ENCODE measurements around the gene KATNBL1.
"Not testable (repeated sequence)": the region's sequence is repeated elsewhere in the genome, so short reads cannot be mapped to it uniquely, and the experiment has no call there.

KATNBL1 gene

DNA sequence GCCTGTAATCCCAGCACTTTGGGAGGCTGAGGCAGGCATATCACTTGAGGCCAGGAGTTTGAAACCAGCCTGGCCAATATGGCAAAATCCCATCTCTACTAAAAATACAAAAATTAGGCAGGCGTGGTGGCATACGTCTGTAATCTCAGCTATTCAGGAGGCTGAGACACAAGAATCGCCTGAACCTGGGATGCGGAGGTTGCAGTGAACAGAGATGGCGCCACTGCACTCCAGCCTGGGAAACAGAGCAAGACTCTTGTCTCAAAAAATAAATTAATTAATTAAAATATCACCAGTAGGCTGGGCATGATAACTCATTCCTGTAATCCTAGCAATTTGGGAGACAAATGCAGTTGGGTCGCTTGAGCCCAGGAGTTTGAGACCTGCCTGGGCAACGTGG is 16.6 kb downstream of the KATNBL1 start:
- not testable (repeated sequence) for DNase-seq (ENCODE audit: low read depth)

DNA sequence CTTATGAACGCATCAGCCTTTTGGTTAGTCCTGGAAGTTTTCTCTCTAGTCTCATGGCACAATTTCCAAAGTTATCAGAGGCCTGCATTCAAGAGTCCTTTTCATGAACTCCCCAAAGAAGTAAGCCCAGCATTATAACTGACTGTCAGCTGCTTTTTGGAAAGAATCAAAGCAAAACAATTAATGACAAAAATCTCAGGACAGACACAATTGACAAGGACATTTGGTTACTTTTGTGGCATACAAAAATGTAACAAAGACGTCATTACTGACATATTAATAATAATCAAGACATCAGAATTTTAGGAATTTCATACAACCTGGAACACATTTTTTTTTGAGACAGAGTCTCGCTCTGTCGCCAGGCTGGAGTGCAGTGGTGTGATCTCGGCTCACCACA is 21.2 kb downstream of the KATNBL1 start:
- no peak for DNase-seq (ENCODE audit: low read depth)

DNA sequence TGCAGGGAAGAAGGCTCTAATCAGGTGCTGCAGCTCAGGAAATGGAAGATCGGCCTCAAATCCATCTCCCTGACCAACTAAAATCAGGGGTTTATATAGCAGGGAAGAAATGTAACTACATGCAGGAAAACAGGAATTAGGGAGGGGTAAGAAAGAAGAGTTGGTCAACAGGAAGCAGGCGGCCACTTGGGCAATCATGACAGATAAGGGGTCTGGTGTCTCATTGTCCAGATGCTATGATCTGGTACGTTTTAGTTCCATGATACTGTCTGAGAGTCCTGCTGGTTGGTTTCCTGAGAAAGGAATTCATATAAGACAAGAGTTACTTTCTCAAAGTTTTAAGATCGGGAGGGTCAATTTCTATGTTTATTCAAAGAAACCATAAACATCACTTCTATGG is 24.2 kb downstream of the KATNBL1 start:
- no peak for DNase-seq (ENCODE audit: low read depth)

DNA sequence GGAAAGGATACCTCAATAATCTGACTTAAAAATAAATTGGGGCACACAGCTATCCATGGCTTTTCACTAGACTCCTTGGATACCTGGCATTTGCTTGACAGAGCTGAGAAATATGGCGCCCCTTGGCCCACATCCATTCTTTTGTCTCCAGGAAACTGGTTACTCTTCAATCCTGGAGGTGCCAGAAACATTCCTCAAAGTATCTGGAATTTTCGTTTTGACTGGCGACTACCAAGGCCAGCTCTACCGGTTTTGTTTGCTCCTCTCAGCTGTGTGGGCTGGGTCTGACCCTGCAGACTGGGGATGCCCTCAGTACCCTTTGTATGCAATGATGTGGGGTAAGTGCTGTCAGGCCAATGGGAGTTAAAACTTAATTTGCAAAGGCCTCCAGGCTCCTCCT is 27.0 kb downstream of the KATNBL1 start:
- DNase-seq (ENCODE audit: low read depth): no peak

DNA sequence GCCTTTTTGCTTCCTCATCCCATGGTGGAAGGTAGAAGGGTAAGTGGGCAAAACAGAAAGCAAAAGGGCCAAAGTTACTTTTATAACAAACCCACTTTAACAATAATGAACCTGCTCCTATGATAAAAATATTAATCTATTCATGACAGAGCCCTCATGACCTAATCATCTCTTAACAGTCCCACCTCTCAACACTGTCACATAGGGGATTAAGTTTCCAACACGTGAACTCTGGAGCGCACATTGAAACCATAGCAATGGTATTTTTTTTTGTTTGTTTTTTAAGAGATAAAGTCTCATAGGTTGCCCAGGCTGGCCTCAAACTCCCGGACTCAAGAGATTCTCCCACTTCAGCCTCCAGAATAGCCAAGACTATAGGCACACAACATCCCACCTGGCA is 30.7 kb downstream of the KATNBL1 start:
- no peak for DNase-seq (ENCODE audit: low read depth)

DNA sequence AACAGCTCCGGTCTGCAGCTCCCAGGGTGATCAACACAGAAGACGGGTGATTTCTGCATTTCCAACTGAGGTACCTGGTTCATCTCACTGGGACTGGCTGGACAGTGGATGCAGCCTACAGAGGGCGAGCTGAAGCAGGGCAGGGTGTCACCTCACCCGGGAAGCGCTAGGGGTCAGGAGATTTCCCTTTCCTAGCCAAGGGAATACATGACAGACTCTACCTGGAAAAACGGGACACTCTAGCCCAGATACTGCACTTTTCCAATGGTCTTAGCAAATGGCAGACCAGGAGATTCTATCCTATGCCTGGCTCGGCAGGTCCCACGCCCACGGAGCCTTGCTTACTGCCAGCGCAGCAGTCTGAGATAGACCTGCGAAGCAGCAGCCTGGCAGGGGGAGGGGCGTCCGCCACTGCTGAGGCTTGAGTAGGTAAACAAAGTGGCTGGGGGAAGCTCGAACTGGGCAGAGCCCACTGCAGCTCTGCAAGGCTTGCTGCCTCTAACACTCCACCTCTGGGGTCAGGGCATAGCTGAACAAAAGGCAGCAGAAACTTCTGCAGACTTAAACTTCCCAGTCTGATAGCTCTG is 43.8 kb downstream of the KATNBL1 start:
- DNase-seq (ENCODE audit: low read depth): not testable (repeated sequence)

DNA sequence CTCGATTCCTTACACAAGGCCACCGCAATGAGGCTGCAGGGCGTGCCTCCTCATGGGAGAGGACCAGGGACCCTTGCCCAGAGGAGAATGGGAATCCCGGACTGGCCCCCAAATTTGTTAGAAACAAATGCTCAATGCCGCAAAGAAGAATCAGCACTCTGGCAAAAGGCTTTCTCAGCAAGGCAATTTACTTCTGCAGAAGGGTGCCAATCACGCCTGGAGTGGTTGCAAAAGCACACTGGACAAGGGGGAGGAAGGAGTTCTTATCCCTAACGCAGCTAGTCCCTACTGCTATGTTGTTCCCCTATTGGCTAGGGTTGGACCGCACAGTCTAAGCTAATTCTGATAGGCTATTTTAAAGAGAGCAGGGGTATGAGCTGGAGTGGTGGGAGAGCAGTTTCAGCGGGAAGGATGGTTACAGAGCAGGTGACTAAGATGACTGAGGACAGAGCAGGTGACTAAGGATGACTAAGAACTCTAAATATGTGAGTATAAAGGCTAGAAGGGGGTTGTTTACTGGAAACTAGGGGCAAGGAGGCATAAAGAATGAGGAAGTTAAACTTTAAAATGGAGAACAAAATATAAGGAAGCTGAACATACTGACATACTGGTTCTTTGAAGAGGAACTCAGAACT is 48.5 kb downstream of the KATNBL1 start:
- no peak for DNase-seq (ENCODE audit: low read depth)

DNA sequence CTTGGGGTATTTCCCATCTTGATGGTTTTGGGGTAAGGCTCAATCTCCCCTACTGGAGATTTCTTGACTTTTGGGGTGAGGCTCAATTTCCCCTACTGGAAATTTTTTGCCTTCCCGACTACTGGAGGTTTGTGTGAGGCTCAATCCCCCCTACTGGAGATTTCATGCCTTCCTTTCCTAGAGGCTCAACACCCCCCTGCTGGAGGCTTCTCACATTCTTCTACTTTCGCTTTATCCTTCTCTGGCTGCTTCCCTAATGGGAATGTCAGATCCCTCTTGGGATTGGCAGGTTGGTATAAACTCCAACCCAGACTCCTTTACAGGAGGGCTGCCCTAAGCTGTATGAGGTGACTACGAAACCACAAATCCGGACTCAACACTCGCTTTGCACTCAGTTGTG is 49.2 kb downstream of the KATNBL1 start:
- no peak for DNase-seq (ENCODE audit: low read depth)

DNA sequence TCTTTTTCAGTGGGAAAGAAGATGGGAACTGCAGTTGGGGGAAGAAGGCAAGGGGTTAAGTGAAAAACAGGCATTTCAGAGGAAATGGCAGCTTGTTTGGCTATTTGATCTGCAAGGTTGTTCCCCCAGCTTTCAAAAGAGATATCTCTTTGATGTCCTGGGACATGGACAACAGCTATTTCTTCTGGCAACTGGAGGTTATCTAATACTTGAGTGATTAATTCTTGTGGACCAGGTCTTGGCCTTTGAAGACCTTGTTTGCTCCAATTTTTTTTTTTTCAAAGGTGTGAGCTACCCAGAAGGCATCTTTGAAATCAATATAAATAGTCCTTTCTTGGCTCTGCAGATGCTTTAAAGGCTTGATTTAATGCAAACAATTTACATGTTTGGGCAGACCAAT is 51.5 kb downstream of the KATNBL1 start:
- no peak for DNase-seq (ENCODE audit: low read depth)

DNA sequence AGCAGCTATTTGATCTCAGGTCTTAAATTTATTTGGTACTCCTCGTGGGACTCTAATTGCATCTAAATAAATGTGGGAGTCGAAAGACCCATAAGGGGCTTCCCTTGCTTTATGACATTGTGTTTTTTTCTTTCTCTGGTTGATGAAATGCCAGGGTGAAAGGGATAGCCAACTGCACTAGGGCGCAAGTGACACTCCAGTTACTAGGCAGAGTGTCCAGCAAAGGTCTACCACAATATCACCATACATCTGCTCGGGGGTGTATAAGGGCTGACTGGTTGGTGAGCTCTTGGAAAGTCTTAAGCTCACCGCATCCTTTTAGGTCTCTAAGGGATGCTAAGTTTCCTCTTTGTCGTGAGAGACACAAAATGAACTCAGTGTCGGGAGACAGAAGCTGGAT is 54.0 kb downstream of the KATNBL1 start:
- no peak for DNase-seq (ENCODE audit: low read depth)

DNA sequence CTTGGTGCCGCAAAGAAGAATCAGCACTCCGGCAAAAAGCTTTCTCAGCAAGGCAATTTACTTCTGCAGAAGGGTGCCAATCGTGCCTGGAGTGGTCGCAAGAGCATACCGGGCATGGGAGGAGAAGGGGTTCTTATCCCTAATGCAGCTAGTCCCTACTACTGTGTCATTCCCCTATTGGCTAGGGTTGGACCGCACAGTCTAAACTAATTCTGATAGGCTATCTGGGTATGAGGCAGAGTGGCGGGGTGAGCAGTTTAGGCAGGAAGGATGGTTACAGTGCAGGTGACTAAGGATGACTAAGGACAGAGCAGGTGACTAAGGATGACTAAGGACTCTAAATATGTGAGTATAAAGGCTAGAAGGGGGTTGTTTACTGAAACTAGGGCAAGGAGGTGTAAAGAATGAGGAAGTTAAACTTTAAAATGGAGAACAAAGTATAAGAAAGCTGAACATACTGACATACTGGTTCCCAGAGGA is 55.1 kb downstream of the KATNBL1 start:
- no peak for DNase-seq (ENCODE audit: low read depth)

DNA sequence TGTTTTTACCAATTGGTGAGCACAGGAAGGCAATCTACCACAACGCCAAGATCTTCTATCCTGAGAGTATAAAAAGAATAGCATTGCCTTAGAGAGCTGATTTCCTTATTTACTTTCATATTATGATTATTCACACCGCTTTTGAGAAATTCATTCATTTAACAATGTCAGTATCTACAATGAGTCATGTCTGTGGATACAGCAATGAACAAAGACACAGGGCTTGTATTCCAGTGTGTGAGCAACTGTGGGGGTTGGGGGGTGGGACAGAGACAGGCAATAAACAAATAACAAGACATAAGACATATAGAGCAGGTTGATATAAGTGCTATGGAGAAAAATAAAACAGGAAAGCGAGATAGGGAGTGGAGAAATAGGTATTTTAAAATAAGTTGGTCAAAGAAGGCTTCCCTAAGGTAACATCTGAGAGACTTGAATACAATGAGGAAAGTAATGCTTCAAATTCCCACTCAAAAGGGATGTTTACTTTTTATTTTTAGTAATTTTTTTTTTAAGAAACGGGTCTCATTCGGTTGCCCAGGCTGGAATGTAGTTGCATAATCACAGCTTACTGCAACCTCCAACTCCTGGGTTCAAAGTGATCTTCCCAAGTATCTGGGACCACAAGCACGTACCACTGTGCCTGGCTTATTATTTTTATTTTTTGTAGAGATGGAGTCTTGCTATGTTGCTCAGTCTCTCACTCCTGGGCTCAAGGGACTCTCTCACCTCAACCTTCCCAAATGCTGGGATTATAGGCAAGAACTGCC is 62.3 kb downstream of the KATNBL1 start:
- DNase-seq (ENCODE audit: low read depth): no peak

DNA sequence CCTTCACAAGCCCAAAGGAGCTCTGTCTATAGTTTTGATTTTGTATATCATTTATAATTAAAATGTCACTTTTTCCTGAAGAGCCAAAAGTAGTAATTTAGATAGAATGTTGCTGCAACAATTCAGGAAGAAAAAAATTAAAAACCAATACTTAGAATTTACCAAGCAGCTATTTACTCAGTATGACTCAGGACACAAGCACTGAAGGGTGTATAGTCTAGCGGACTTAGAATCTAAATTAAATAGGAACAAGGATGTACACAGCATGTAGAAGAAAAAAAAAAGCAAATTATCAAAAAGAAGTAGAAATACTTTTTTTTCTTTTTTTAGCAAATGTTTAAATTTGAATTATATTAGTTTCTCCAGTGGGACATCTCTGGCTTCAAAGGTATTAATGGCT is 76.4 kb downstream of the KATNBL1 start:
- no peak for DNase-seq (ENCODE audit: low read depth)

DNA sequence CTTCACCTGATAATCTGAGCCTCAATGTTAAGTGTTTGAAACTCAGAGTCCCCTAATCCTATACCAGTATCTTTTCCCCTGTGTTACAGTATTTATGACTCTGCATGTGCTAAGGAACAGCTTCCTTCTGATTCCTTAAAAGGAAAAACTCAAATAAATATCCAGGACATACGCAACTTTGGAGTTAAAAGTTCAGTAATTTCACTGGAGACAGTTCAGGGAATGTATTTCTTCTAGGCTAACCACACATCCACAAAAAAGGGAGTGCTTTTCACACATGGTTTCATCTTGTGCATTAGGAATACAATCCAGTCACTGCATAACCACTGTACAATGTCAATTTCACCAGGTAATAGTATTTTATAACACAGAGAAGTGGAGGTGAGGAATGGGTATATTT is 77.0 kb downstream of the KATNBL1 start:
- DNase-seq (ENCODE audit: low read depth): no peak

DNA sequence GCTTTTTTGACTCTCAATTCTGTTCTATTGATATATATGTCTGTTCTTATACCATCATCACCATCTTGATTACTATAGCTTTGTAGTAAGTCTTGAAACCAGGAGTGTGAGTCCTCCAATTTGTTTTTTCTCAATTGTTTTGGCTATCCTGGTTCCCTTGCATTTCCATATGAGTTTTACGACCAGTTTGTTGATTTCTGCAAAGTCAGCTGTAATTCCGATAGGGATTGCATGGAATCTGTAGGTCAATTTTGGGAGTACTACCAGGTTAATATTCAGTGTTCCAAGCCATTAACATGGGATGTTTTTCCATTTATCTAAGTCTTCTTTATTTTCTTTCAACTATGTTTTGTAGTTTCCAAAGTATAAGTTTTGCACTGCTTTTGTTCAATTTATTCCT is 81.0 kb downstream of the KATNBL1 start:
- DNase-seq (ENCODE audit: low read depth): no peak

DNA sequence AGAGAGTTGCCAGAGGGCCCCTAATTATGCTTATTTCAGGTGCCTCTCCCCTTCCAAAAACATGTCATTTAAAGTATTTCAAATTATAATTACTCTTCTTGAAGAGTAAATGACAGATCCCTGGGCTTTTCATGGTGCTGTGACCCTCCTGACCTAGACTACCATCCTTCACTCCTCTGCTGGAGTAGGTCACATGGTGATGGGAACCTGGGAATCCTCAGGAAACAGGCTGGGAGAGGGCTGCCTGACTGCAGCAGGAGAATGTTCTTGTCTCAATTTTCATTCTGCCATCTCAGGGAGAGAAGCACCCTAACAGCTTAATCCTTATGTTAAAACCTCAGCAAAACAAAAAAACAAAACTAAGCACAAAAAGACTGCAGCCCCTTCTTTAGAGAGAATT is 83.4 kb downstream of the KATNBL1 start:
- DNase-seq (ENCODE audit: low read depth): no peak

DNA sequence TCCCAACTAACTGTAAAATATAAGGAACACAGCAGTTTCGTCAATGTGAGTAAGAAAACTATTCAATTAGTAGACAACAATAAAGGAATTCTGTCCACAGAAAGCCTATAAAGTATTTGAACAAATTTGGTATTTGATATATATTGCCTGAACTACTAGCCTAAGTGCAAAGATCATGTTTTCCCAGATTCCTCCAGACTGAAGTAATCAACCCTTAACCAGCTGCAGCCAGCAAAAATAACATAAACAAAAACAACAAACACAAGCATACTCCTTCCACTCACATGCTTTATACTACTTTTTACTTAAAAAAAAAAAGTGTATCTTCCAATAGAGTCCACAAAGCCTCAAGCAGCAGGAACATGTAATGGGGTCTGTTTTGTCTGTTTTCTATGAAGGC is 84.0 kb downstream of the KATNBL1 start:
- DNase-seq (ENCODE audit: low read depth): no peak

DNA sequence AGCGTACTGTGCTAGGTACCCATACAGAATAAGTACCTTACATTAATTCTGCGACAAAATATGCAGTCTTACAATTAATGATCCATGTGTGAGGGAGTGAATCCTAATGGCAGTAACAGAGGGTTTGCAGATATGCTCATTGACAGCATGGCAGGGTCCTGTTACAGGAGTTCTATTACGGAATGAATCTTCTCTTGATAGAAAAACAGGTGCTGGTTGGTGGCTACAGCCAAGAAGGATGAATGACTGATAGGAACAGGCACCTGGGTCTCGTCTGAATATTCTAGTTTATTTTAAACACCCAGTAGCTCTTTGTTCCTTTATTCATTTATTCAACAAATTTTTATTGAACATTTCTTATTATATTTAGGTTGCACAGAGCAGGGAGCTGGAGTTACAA is 85.2 kb downstream of the KATNBL1 start:
- no peak for DNase-seq (ENCODE audit: low read depth)

DNA sequence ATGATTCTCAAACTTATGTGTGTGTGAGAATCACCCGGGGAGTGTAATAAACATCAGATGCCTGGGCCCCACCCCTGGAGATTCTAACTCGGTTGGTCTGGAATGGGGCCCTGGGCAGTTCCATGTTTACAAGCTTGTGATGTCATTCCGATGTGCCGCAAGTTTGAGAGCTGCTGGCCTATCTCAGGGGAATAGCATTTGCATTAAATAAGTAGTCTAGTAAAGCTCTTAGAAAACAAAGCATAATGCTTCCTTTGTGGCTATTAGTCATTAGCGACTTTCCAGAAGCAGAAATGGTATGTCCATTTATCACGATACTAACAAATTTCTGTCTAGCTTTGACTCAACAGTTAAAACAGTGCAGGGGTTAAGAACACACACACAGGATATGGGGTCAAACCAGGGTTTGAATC is 87.1 kb downstream of the KATNBL1 start:
- DNase-seq (ENCODE audit: low read depth): no peak

DNA sequence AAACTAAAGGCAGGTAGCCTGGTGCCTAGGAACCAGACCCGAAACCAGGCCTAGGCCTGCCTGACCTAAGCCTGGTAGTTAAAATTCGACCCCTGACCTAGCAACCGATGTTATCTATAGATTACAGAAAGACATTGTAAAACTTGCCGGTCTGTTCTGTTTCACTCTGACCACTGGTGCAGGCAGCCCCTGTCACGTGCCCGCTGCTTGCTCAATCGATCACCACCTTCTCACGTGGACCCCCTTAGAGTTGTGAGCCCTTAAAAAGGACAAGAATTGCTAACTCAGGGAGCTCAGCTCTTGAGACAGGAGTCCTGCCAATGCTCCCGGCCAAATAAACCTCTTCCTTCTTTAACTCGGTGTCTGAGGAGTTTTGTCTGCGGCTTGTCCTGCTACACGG is 88.1 kb downstream of the KATNBL1 start:
- not testable (repeated sequence) for DNase-seq (ENCODE audit: low read depth)

DNA sequence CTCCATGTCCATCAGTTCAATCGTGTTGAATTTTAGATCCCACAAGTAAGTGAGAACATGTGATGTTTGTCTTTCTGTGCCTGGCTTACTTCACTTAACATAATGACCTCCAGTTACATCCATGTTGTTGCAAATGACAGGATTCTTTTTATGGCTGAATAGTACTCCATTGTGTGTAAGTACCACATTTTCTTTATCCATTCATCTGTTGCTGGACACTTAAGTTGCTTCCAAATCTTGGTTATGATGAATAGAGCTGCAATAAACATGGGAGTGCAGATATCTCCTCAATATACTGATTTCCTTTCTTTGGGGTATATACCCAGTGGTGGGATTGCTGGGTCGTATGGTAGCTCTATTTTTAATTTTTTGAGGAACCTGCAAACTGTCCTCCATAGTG is 89.5 kb downstream of the KATNBL1 start:
- DNase-seq (ENCODE audit: low read depth): not testable (repeated sequence)

DNA sequence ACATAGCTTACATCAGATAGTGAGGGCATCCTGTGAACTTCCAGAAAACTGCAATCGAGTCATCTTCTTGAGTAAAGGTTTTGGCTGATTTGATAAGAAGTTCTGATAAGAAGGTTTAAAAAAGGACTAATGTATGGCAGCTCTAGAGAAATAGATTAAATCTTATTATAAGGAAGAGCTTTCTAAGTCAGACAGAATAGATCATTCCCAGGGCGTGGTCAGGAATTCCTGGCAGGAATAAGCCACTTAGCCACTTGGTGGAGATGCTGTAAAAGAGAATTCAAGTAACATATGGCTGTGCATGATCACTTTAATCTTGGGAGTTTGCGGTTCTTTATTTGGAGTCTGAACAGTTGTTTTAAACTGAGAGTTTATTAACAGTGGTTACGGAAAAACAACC is 90.6 kb downstream of the KATNBL1 start:
- DNase-seq (ENCODE audit: low read depth): no peak

DNA sequence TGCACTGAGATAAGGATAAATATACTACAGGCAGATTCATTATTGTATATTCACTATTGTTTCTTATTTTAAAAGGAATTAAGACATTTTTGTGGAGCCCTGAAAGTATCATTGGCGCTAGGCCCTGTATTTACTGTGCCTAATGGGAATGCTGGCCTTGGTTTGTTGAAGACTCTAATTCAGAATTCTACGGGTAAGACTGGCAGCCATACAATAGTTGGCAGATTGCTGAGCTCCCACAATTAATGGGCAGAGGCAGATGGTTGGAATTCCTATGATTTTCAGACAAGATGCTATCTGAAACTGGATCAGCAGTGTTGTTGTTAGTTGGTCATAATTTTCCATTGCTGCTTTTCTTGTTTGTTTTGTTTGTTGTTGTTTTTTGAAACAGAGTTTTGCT is 93.3 kb downstream of the KATNBL1 start:
- no peak for DNase-seq (ENCODE audit: low read depth)

All from HS-27A (cell line).